GM06990 (cell line): ENCODE measurements around the gene DPCD.
"Not testable (repeated sequence)": the region's sequence is repeated elsewhere in the genome, so short reads cannot be mapped to it uniquely, and the experiment has no call there.

Source experiments
- DNase-seq: peaks from one replicate; pipeline ENCODE4 v3.0.0-alpha.2; 2011; ENCODE audit not compliant: insufficient read length; ENCODE audit errors: extremely low read depth
- H3K27me3 ChIP-seq: replicated peaks from 2 replicates; pipeline ENCODE4 v1.6.0; 2011; ENCODE audit warnings: low read length; ENCODE audit not compliant: control insufficient read depth, insufficient read depth
- H3K36me3 ChIP-seq: 2 replicates; pipeline ENCODE4 v1.5.1; 2011; ENCODE audit warnings: low read length; ENCODE audit not compliant: control insufficient read depth, insufficient read depth
- H3K4me3 ChIP-seq: replicated peaks from 2 replicates; pipeline ENCODE4 v1.5.1; 2011; ENCODE audit warnings: low read depth, mild to moderate bottlenecking, control low read depth, low read length
- TF ChIP-seq, protein P1 (sequence below): IDR thresholded peaks from 2 replicates; pipeline ENCODE4 v1.5.1; 2011; ENCODE audit warnings: low read length, control low read depth, mild to moderate bottlenecking, inconsistent platforms; ENCODE audit not compliant: insufficient read depth, poor library complexity, severe bottlenecking

Gene DPCD

DNA sequence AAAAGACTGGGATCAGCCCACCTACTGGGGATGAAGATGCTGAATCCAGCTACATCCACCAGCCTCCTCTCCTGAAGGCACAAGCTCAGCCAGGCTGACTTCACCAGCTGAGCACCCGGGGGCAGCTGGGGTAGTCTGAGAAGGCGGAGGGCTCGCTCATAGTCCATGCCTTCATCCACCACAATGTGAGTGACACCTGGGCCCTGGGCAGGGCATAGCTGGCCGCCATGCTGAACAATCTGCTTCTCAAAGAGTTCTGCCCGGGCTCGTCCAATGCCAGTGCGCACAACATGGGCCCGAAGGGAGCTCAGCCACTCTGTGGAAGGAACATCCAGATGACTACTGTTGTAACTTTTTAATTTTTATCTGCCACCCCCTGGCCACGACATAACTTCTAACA lies 2.3 kb upstream of the DPCD start:
- peaks cover 11% of the 10 kb centered on the region for H3K36me3 ChIP-seq
- H3K27me3 ChIP-seq: no peaks in the 10 kb centered on the region
- DNase-seq: no peak
- no peak overlapping the region for H3K4me3 ChIP-seq
- TF ChIP-seq, protein P1, sequence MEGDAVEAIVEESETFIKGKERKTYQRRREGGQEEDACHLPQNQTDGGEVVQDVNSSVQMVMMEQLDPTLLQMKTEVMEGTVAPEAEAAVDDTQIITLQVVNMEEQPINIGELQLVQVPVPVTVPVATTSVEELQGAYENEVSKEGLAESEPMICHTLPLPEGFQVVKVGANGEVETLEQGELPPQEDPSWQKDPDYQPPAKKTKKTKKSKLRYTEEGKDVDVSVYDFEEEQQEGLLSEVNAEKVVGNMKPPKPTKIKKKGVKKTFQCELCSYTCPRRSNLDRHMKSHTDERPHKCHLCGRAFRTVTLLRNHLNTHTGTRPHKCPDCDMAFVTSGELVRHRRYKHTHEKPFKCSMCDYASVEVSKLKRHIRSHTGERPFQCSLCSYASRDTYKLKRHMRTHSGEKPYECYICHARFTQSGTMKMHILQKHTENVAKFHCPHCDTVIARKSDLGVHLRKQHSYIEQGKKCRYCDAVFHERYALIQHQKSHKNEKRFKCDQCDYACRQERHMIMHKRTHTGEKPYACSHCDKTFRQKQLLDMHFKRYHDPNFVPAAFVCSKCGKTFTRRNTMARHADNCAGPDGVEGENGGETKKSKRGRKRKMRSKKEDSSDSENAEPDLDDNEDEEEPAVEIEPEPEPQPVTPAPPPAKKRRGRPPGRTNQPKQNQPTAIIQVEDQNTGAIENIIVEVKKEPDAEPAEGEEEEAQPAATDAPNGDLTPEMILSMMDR: no peak

GRCh38 chr10:101588879-101589278 lies 758 bp downstream of the DPCD start:
- peaks cover 2% of the 10 kb centered on the region; the same call in 1 of the 2 replicates for H3K36me3 ChIP-seq
- TF ChIP-seq, protein P1: no peak
- no peaks in the 10 kb centered on the region for H3K27me3 ChIP-seq
- peak overlapping the region; percentile 64 for H3K4me3 ChIP-seq
- DNase-seq: no peak

DNA sequence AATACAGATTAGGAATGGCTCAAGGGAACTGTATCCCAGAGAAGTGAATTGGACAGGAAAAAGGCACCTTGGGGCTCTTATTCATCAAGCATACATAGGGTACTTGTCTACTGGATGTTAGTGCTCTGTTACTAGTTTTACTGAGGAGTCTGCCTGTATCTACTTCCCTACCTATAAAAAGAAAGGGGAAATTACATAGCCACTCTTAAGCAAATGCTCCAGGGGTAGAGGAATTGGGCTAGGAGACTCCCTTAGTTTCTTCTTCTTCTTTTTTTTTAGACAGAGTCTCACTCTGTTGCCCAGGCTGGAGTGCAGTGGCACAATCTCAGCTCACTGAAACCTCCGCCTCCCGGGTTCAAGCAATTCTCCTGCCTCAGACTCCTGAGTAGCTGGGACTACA lies 5.2 kb downstream of the DPCD start:
- H3K4me3 ChIP-seq, DNase-seq, H3K27me3 ChIP-seq, H3K36me3 ChIP-seq: not testable (repeated sequence)

DNA sequence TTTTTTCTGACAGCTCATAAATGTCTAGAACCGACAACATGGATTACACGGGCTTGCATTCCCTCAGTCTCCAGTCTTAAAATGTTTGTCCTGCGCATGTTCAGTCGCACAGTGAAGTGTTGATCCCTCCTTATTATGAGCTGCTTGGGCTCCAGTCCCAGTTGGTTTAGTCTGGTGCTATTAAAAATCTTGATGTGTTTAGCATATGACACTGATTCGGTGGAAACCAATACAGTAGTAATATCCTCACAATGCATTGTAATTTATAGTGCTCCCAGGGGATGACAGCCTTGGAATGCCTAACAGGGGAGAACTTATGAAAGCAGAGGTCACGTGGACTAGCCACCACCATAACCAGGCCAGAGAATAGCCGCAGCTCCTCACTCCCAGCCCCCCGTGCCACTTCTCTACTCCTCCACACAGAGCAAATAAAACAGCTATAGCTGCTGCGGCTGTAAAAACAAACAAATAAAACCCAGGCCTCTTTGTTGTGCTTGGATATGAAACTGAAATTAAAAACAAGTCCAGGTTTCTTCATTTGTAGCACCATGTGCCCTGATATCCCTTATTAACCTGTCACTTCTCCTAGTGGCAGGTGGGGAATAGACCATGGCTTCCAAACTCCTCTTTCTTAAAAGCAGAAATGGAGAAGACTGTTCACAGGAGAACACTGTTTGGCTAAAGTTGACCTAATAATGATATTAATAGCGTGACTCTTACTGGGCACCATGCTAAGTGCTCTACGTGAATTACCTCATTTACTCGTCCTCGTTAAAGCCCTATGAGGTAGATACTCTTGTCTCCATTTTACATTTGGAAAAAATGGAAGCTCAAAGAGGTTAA lies 7.7 kb downstream of the DPCD start:
- TF ChIP-seq, protein P1: no peak
- H3K27me3 ChIP-seq: no peaks in the 10 kb centered on the region
- H3K4me3 ChIP-seq: no peak overlapping the region
- no peak for DNase-seq
- H3K36me3 ChIP-seq: no peaks in the 10 kb centered on the region

- Histone ChIP-seq H3K27me3 (no peaks in the 10 kb centered on the region), H3K4me3 (no peak overlapping the region), H3K36me3 (no peaks in the 10 kb centered on the region; the same call in none of the 2 replicates)
- DNase-seq: no peak
- TF ChIP-seq, protein P1: no peak
These were observed 9.2 kb downstream of the DPCD start for GRCh38 chr10:101597091-101597900.

DNA sequence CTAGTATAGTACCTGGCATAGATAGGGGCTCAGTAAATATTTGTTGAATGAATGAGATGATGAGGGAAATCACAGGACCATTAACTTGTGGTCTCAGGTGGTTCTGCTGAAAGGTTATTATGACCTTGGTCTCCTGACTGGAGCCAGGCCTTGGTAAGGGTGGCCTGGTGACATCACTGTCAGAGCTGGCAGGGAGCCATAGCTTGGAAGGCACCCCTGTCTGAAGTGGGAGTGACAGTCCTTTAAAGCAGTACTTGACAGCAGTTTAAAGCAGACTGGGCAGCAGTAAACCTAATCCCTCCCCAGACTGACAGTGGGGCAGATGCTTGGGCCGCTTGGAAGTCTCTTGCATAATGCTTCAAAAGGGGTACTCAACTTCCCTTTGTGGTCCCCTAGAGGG lies 13.4 kb downstream of the DPCD start:
- DNase-seq: no peak

More for the DNA sequence above, 13.4 kb downstream of the DPCD start:
- TF ChIP-seq, protein P1: no peak
- Histone ChIP-seq H3K36me3 (peaks cover 2% of the 10 kb centered on the region), H3K27me3 (no peaks in the 10 kb centered on the region), H3K4me3 (no peak overlapping the region)
